NCI-H774 (cell line): ENCODE data around the gene CENPQ.
"Not testable (repeated sequence)": the region's sequence is repeated elsewhere in the genome, so short reads cannot be mapped to it uniquely, and the experiment has no call there.

Source experiments
- DNase-seq: peaks from one replicate; lab custom pipeline; 2025; lab: John Stamatoyannopoulos, UW

The CENPQ gene, protein sequence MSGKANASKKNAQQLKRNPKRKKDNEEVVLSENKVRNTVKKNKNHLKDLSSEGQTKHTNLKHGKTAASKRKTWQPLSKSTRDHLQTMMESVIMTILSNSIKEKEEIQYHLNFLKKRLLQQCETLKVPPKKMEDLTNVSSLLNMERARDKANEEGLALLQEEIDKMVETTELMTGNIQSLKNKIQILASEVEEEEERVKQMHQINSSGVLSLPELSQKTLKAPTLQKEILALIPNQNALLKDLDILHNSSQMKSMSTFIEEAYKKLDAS

GRCh38 chr6:49462927-49463611, at the start of gene CENPQ, which contains the start of gene MMUT:
CENPQ (plus strand) TSS chr6:49463370; CDS start chr6:49470177, 6,807 bp downstream.
MMUT (minus strand) TSS chr6:49463253; CDS start chr6:49459466, 3,787 bp downstream.
- peak; percentile 93 for DNase-seq

DNA sequence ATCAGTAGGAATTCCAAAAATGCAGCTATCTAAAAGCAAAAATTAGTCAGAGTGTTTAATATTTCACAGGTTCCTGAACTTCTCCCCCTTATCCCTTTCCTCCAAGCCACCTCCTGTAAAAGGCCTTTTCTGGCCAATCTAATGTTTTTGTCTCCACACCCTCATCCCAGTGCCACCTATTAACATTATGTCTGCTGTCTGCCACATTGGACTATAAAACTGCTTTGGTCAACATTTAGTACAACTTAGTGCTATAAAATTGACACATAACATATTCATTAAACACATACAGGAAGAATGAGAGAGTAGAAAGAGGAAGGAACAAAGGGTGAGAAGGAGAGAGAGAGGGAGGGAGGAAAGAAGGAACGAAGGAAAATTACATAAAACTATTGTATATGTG, 47.8 kb upstream of the CENPQ start:
- no peak for DNase-seq

DNA sequence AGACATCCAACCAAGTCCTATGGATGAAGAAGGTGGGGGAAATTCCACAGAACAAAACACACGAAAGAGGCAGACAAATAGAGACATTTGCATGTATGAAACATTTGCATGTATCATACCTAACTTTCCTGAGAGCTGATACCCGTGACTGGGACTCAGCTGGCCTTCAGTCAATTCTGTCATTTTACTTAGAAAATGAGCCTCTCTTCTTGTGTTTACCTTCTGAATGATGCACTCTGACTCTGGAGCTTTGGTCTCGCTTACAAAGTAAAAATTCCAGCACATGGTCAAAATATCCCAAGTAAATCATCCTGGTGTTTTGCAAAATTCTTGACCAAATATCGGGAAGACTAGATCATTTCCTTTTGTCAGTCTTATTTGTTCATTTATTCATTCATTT, 47.0 kb upstream of the CENPQ start:
- DNase-seq = no peak

GRCh38 chr6:49423817-49424216, 39.4 kb upstream of the CENPQ start:
- DNase-seq = no peak

- DNase-seq = no peak
Observed at GRCh38 chr6:49430187-49430586, 33.0 kb upstream of the CENPQ start.

DNA sequence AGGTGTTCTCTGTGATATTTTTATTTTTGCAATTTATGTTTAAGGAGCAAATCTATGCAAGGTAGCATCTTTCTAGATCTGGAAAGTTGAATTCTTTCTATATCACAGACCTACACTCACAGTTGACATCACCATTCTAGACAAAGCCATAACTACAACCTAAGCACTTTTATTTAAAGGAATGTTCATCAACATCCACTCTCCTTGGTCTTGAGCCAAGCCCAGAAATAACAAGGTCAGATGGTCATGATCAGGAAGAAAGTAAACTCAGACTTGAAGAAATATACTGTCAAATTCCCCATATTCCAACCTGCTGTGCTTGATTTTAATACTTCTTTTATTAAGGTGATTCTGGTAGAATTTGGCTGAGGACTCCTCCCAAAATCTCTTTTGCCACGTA, 32.3 kb upstream of the CENPQ start:
- no peak for DNase-seq

DNA sequence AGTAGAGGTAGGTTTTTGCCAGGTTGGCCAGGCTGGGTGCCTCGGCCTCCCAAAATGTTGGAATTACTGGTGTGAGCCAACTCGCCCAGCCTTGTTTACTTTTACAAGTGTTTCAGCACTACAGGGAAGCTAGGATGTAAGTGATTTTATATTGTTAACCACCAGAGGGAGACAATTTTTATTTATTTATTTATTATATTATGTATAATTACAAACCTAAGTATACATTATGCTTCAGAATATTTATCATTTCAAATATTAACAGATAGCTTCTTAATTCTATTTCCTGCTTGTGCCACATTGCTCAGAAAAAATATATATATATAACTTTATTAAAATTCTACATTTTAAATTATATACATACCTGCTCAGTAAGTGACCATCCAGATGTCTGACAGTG, 9.9 kb upstream of the CENPQ start:
- DNase-seq = no peak

DNA sequence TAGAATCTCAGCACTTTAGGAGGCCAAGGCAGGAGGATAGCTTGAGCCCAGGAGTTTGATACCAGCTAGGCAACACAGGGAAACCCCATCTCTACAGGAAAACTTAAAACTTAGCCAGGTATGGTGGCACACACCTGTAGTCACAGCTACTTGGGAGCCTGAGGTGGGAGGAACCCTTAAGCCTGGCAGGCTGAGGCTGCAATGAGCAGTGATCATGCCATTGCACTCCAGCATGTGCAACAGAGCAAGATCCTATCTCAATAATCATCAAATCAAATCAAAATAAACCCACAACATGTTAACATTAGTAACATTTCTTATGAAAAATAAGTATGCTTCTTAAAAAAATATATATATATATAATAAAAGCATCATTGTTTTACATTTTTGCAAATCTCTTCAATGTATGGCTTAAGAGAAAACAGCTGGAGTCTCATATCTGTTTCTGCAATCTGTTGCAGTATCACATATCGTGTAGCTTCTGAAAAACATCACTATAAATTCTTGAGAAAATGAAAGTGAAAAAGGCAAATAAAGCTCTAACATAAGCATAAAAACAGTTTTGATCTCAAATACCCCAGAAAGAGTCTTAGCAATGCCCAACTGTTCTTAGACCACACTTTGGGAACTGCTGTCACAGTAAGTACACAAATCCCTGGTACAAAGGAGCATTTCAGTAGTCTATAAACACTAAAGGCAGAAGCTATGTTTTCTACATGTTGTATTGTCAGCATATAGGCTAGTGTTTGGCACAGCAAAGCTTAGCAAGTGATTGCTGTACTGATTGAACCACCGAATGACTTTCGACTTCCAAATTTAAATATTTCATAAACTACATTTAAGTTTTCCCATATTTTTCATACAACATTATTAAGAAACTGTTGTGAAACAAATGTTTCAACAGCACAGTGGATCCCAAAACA, 8.1 kb upstream of the CENPQ start:
- no peak for DNase-seq

- DNase-seq = no peak
Observed at GRCh38 chr6:49457771-49458170, 5.4 kb upstream of the CENPQ start.

DNA sequence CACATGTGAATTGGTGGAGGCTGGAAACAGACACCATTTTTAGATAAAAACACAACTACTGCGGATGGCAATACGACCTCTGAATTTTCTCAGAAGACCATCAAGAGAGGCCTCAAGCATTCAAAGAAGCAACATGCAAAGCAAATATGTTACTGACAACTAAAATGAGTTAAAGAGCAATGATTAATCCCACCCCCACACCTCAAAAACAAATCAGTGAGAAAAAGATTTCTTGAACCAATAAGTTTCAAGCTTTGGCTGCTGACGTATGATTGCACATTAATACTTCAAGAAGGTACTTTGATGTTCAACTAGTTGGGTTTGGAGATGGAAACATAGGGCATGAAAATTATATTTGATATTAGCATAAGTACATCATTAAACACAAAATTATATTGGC, 1.1 kb upstream of the CENPQ start:
- no peak for DNase-seq

DNA sequence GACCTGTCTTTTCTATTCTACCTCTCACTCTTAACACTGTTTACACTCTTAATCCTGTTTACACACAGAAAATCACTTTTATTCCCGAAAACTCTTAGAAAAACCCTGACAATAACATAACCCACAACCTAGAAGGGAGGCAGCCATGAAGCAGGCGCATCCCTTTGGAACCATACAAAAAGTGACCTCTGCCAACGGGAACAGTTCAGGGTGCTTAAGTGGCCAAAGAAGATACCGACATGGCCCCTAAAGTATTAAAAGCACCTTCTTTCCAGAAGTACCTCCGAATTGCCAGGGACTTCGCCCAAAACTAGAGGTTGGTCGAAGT, 607 bp upstream of the CENPQ start:
- no peak for DNase-seq

- no peak for DNase-seq
Observed at GRCh38 chr6:49463612-49463967, 420 bp downstream of the CENPQ start.

- DNase-seq = no peak
Observed at GRCh38 chr6:49464691-49465090, 1.5 kb downstream of the CENPQ start.

DNA sequence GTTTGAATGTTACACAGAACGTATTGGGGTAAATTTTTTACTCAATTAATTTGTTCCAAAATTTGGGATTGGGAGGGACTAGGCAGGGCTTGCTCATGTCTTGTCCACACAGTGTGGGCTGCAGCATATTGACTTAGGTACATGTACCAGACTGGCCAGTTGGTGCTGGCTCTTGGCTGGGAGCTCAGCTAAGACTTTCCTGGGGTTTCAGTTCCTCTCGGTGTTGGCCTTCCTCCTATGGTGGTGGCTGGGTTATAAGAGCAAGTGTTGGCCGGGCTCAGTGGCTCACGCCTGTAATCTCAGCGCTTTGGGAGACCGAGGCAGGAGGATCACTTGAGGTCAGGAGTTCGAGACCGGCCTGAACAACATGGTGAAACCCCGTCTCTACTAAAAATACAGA, 4.9 kb downstream of the CENPQ start:
- no peak for DNase-seq

DNA sequence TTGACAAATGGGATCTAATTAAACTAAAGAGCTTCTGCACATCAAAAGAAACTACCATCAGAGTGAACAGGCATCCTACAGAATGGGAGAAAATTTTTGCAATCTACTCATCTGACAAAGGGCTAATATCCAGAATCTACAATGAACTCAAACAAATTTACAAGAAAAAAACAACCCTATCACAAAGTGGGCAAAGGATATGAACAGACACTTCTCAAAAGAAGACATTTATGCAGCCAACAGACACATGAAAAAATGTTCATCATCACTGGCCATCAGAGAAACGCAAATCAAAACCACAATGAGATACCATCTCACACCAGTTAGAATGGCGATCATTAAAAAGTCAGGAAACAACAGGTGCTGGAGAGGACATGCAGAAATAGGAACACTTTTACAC, 13.4 kb downstream of the CENPQ start:
- DNase-seq = not testable (repeated sequence)

DNA sequence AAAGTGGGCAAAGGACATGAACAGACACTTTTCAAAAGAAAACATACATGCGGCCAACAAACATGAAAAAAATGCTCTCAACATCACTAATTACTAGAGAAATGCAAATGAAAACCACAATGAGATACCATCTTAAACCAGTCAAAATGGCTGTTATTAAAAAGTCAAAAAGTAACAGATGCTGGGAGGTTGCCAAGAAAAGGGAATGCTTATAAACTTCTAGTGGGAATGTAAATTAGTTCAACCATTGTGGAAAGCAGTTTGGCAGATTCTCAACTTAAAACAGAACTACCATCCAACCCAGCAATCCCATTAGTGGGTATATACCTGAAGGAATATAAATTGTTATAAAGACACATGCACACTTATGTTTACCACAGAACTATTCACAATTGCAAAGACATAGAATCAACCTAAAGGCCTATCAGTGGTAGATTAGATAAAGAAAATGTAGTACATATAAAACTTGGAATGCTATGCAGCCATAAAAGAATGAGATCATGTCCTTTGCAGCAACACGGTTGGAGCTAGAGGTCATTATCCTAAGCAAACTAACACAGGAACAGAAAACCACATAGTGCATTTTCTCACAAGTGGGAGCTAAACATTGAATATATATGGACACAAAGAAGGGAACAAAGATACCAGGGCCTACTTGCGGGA, 16.3 kb downstream of the CENPQ start:
- DNase-seq = no peak

- not testable (repeated sequence) for DNase-seq
Observed at GRCh38 chr6:49481846-49482245, 18.7 kb downstream of the CENPQ start.

- not testable (repeated sequence) for DNase-seq
Observed at GRCh38 chr6:49483380-49483779, 20.2 kb downstream of the CENPQ start.

GRCh38 chr6:49490633-49491032, 27.5 kb downstream of the CENPQ start:
- DNase-seq = no peak

DNA sequence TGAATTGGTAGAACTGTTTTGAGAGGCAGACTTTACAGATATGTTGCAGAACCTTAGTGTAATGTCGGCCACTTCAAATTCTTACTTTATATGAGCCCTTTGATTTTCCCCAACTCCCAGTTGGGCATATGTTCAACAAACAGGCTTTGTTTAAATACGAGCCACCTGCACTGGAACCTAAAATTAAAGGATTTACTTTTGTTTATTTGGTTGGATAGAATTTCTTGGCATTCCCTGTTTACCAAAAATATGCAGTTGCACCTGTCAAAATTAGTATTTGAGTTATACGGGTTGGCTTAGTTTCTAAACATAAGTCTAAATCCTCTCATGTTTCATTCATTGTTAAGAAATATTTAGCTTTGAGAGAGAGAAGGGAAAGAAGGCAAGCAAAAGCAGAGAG, 34.1 kb downstream of the CENPQ start:
- no peak for DNase-seq

DNA sequence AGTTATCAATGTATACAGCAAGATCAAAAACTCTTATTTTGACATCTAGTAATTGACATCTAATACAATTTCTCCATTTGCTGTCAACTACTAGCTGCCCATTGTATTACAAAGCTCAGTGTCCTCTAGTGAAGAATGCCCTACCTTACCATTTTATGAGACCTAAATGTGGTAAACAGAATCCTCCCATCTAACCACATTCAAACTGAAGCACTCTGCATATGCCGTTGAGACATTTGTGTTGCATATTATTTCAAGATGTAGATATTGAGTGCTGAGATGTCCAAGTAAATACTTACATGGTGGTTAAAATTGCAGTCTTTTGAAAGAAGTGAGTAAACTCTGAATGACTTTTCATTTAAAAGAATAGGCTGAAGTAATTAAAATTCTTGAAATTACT, 36.0 kb downstream of the CENPQ start:
- no peak for DNase-seq

GRCh38 chr6:49499623-49500022, 36.5 kb downstream of the CENPQ start, which contains the start of gene GLYATL3:
GLYATL3 (plus strand) TSS chr6:49499923; CDS start chr6:49511991, 12,068 bp downstream.
- DNase-seq = no peak
